T-helper 1 cell treated with Interleukin-12 subunit alpha and Interleukin-12 subunit beta and Interleukin-4 antibody, amounts not matched to agents 30 ng/mL and 1 ng/mL, for 36 hours (primary cell): Measurements from ENCODE around the gene RIMKLB. TPM values are rescaled to one million over a fixed set of nuclear protein-coding genes. Genes with fewer than 3 reads are reported as not detected.
"Not testable (repeated sequence)": the region's sequence is repeated elsewhere in the genome, so short reads cannot be mapped to it uniquely, and the experiment has no call there.

Source experiments
- intact Hi-C: fragments of 100-400 bp; cut with micrococcal nuclease; formaldehyde crosslinking; loops from one replicate; pipeline ENCODE4 v1.15.1; 2024
- total RNA-seq: library from RNA; stranded (reverse); gene quantifications from 2 replicates; pipeline ENCODE4 v1.2.3, GENCODE V29; 2022

RIMKLB gene
- total RNA-seq, 1 donor from 2014 or later: 0.83 TPM

- intact Hi-C loops: loop anchor here (10.0 kb wide), 1 partner anchor 145 kb away; the partner anchor contains the start of gene CLEC4E
Measured at GRCh38 chr12:8689681-8690080, 8.1 kb upstream of the RIMKLB start.

- intact Hi-C loops: no loop called here
Measured at GRCh38 chr12:8692573-8692972, 5.2 kb upstream of the RIMKLB start.

GRCh38 chr12:8695116-8695515 is 2.7 kb upstream of the RIMKLB start:
- intact Hi-C loops: loop anchor here (5.0 kb wide), 2 partner anchors 257 to 352 kb away; no protein-coding TSS in a partner anchor

- intact Hi-C loops: loop anchor here (5.0 kb wide), 2 partner anchors 256 to 351 kb away; no protein-coding TSS in a partner anchor
Measured at GRCh38 chr12:8696442-8697090, 1.2 kb upstream of the RIMKLB start.

- intact Hi-C loops: loop anchor here (5.0 kb wide), 2 partner anchors 255 to 350 kb away; no protein-coding TSS in a partner anchor
Measured at GRCh38 chr12:8697120-8697475, 693 bp upstream of the RIMKLB start.

GRCh38 chr12:8698132-8698851 is 501 bp downstream of the RIMKLB start:
- intact Hi-C loops: loop anchor here (5.0 kb wide), 2 partner anchors 254 to 349 kb away; no protein-coding TSS in a partner anchor

- intact Hi-C loops: loop anchor here (5.0 kb wide), 2 partner anchors 253 to 348 kb away; no protein-coding TSS in a partner anchor
Measured at GRCh38 chr12:8698879-8699278, 1.1 kb downstream of the RIMKLB start.

- intact Hi-C loops: loop anchor here (5.0 kb wide), 2 partner anchors 253 to 348 kb away; no protein-coding TSS in a partner anchor
Measured at GRCh38 chr12:8699714-8700113, 1.9 kb downstream of the RIMKLB start.

- intact Hi-C loops: no loop called here
Measured at GRCh38 chr12:8701046-8701660, 3.4 kb downstream of the RIMKLB start.

GRCh38 chr12:8702159-8702558 is 4.4 kb downstream of the RIMKLB start:
- intact Hi-C loops: no loop called here

- intact Hi-C loops: no loop called here
Measured at GRCh38 chr12:8709124-8709830, 11.5 kb downstream of the RIMKLB start.

GRCh38 chr12:8712572-8712971 is 14.8 kb downstream of the RIMKLB start:
- intact Hi-C loops: no loop called here

- intact Hi-C loops: no loop called here
Measured at GRCh38 chr12:8722286-8722800, 24.6 kb downstream of the RIMKLB start.

- intact Hi-C loops: no loop called here
Measured at GRCh38 chr12:8734873-8735381, 37.1 kb downstream of the RIMKLB start.

- intact Hi-C loops: no loop called here
Measured at GRCh38 chr12:8742501-8742900, 44.7 kb downstream of the RIMKLB start.

- intact Hi-C loops: not testable (repeated sequence)
Measured at GRCh38 chr12:8743121-8743520, 45.3 kb downstream of the RIMKLB start.

GRCh38 chr12:8745631-8746030 is 47.8 kb downstream of the RIMKLB start:
- intact Hi-C loops: not testable (repeated sequence)

- intact Hi-C loops: no loop called here
Measured at GRCh38 chr12:8746046-8746445, 48.3 kb downstream of the RIMKLB start.

- intact Hi-C loops: not testable (repeated sequence)
Measured at GRCh38 chr12:8760076-8760475, 62.3 kb downstream of the RIMKLB start.

- intact Hi-C loops: not testable (repeated sequence)
Measured at GRCh38 chr12:8762701-8763100, 64.9 kb downstream of the RIMKLB start.

- intact Hi-C loops: not testable (repeated sequence)
Measured at GRCh38 chr12:8766121-8766520, 68.3 kb downstream of the RIMKLB start.
